Fibroblast of peridontal ligament (primary cell): ENCODE data around the gene BMPR2.
"Not testable (repeated sequence)": the region's sequence is repeated elsewhere in the genome, so short reads cannot be mapped to it uniquely, and the experiment has no call there.

Experiments used
- DNase-seq: peaks from one replicate; pipeline ENCODE4 v3.0.0-alpha.2; 2010; ENCODE audit errors: extremely low read depth

BMPR2 gene

DNA sequence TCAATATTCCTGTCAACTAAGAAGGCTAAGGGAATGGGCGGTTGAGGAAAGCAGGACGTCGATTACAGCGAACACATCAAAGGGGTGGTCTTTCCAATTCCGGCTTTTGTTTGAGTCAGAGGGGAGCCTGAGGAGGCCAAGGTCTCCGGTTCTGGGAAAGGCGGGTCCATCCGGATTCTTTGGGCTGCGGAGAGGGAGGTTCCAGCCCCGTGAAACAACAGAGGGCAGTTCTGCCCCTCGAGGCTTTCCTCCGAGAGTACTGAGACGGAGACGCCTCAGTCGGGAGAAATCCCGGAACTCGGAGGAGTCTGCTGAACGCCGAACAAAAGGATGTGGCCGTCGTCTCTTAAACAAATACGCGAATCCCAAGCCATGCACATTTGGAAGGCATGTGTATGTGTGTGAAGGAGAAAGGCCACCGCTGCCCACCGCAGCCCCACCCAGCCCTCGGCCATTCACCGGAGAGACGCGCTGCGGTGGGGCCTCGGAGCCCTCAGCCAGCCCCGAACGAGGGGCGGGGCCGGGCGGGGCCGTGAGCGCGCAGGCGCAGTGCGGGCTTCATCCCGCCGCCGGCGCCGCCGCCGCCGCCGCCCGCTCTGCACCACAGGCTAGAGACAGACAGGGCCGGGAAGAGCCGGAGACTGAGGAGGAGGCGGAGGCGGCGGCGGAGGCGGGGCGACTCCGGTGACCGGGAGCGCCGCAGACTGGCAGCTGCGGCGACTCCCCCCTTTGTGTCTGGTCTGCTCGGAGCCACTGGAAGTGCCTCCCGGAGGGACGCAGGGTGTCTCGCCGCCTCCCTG, at the start of gene BMPR2:
BMPR2 (plus strand) TSS at position 719 of the 800 bp plus-strand sequence. CDS start 1,148 bp downstream, outside the sequence.
- DNase-seq: peak; percentile 85

GRCh38 chr2:202327858-202328257, 48.3 kb upstream of the BMPR2 start:
- DNase-seq: no peak

DNA sequence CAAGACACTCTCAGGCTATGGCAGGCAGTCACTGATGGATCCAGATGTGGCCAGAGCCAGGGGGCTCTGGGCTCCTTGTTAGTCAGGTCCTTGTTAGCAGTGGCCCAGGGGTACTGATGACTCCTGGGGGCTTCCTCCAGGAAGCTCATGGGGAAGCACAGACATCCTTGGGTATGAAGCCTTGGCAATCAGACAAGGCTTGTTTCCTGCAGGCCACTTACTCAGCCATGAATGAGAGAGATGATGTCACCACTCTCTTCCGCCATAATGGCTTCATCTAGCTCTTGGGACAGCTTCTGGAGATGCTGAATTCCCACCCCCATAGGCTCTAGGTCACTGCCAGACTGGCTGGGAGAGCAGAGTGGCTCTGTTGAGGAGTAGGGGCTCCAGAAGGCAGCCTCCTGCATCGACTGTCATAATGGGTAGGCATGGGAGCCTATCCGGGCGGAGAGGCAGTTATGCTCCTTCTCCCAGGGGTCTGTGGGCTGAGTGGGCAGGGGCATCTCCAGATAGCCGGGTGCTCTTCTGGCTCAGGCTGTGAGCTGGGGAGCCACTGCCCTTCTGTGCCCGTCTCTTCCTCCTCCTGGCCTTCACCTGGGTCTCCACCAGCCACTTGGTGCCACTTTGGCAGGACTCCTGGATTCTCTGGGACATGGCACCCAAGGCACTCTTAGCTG, 40.2 kb upstream of the BMPR2 start:
- DNase-seq: no peak

DNA sequence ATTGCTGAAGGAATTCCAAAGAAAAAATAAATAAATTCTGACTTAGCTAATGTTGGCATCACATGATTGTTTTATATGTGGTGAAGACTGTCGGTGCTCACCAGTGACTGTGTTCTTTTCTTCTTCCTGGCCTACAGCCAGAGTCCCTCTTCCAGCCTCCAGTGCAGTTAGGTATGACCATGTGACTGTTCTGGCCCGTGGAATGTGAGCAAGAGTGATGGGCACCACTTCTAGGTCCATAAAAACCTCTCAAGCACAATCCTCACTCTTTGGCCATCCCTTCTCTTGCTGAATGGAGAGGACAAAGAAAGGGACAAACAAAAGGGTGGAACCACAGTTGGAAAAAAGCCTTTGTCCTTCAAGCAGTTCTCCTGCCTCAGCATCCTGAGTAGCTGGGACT, 39.0 kb upstream of the BMPR2 start:
- DNase-seq: no peak

DNA sequence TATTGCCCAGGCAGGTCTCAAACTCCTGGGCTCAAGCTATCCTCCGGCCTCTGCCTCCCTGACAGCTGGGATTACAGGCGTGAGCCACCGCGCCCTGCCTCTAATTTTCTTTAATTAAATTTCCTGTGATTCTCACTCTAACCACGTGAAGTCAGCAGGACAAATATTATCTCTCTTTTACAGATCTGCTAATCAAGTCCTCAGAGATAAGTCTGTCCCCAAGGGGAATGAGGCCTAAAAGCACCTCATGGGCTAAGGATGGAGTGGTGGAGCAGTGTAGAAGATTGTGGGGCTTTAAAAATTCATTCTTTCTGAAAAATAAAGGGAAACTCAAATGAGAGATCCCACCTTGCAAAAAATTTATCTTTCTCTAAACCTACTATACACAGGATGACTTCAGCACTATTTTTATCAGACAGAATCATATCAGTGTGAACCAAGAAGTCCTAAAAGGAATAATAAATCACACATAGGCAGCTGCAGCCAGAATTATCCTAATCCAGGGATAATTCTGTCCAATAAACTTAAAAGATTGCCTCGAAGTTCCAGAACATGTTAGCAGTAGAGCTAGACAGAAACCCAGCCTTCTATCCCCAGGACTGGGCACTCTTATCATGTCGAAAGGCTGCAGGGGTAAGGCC, 38.3 kb upstream of the BMPR2 start:
- no peak for DNase-seq

DNA sequence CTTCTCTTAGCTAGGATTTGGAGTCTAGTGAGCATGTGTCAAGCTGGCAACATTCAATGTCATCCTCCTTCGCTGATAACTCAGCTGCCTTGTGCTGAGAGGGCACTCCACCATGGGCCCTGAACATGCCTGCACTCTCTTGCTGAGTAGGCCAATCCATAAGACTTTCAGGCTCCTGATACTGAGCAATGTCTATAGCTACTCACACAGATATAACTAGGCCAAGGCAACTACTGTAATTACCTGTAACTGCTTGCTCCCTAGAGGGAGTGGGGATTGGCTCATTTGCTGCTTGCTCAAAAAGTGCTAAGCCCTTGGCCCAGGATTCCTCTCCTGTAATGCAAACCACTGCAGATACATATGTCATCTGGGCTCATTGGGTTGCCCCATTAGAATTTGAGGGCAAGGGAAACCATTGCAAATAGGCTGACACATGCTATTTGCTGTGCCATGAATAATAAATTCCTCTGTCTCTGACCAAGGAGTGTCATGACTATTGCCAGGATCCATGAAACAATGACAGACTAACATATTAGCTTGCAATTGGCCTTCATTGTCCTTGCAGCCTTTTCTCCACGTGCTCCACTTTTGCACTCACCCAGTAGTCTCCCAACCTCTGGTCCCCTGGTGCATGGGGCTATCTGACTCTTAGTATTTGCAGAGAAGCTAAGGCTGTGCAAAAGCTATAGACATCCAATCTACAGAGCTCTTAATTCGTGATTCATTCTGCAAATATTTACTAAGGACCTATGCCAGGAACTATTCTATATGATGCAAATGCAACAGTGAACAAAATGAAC, 36.9 kb upstream of the BMPR2 start:
- peak; percentile 28 for DNase-seq

DNA sequence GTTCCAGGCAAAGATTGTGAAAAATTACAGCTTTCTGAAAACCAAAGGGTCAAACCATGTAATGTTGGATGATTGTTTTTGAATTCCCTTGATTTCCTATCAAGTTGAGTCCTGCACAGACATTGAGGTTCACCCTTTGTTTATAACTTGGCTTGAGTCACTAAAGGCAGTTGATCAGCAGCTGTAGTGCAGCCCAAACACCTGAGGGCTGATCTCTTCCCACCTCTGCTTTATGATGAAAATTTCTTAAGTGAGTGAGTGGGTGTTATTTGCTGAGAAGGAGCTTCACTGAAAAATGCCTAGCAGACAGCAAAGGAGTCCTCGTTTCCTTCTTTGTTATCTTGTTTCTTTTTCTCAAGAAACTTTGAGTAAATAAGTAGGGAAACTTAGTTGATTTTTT, 31.9 kb upstream of the BMPR2 start:
- DNase-seq: no peak

DNA sequence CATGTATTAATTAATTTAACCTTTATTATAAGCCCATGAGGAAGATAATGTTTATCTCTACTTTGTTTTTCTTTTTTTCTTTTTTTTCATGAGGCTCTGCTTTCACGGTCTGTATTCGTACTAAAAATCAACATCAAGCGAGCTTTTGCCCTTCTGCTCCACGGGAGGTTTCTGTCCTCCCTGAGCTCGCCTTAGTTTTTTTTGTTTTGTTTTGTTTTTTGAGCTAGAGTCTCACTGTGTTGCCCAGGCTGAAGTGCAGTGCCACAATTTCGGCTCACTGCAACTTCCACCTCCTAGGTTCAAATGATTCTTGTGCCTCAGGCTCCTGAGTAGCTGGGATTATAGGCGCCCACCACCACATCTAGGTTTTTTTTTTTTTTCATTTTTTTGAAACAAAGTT, 29.9 kb upstream of the BMPR2 start:
- no peak for DNase-seq

GRCh38 chr2:202353430-202353829, 22.7 kb upstream of the BMPR2 start:
- no peak for DNase-seq

DNA sequence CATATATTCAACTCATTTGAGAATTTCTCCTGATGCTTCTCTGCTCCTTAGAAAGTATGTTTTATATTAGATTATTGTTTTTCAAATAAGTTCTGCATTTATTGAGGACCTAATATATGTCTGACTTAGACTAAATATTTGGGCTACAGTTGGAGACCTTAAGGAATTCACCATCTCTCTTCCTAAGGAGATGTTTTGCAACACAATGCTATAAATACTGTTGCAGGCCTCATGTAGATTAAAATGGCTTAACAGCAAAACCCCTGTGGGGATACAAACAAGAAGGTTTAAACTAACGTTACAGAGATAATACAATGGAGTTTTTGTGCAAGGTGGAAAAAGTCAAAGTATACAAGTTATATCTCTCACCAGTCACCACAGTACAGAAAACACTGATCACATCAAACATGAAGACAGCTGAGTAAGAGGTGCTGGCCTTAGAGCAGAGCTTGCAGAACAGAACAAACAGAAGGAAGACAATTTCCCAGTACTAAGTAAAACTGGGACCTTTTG, 20.1 kb upstream of the BMPR2 start:
- DNase-seq: no peak

GRCh38 chr2:202358924-202359323, 17.2 kb upstream of the BMPR2 start:
- not testable (repeated sequence) for DNase-seq

DNA sequence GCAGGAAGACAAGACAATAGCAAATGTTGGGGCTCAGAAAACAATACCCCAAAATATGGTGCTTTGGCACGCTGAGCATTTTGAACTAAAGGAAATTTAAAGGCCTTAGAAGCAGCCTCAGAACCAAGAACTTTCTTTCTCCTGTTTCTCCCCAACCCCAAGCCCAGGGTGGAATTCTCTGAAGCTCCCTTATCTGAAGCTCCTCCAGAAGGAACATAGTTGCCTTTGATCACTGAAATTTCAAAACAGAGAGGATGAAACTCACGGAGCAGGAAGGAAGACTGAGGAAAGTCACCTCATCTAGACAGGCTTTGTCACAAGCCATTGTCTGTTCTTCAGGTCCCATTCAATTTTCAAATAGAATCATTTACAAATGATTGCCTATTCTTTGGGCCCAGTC, 15.5 kb upstream of the BMPR2 start:
- DNase-seq: no peak

GRCh38 chr2:202361108-202361507, 15.0 kb upstream of the BMPR2 start:
- peak; percentile 67 for DNase-seq

GRCh38 chr2:202373490-202373889, 2.6 kb upstream of the BMPR2 start:
- no peak for DNase-seq

- DNase-seq: not testable (repeated sequence)
These were observed 1.7 kb upstream of the BMPR2 start for GRCh38 chr2:202374383-202374782.

- peak; percentile 75 for DNase-seq
These were observed 1.0 kb upstream of the BMPR2 start for GRCh38 chr2:202375033-202375608.

GRCh38 chr2:202376460-202377206, 506 bp downstream of the BMPR2 start:
- peak; percentile 36 for DNase-seq

DNA sequence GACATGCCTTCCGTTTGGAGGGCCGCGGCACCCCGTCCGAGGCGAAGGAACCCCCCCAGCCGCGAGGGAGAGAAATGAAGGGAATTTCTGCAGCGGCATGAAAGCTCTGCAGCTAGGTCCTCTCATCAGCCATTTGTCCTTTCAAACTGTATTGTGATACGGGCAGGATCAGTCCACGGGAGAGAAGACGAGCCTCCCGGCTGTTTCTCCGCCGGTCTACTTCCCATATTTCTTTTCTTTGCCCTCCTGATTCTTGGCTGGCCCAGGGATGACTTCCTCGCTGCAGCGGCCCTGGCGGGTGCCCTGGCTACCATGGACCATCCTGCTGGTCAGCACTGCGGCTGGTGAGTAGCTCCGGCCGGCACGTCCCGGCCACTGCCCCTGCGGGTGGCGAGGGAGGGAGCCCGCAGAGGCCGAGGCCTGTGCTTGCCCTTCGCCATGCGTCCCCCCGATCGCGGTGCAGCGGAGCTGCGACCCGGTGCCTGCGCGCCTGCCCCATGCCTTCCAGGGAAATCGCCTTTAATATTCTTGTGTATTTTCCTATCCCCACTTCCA, 1.2 kb downstream of the BMPR2 start:
- peak; percentile 20 for DNase-seq

DNA sequence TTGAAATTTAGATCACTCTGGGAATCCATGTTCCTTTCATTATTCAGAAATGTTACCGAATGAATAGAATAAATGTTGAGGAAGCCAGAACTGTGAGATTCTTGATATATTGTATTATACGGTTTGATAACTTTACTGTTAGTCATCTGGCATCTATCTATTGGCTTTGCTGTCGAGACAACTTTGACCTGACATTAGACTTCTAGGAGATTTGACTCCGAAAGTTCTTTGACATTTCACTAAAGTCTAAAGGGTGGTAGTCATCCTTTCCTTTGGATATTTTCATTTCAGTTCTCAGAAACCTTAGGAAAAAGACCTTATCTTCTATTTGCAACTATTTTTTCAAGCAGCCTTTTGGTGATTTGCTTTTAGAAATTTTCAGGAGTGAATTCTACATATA, 1.9 kb downstream of the BMPR2 start:
- DNase-seq: peak; percentile 30

DNA sequence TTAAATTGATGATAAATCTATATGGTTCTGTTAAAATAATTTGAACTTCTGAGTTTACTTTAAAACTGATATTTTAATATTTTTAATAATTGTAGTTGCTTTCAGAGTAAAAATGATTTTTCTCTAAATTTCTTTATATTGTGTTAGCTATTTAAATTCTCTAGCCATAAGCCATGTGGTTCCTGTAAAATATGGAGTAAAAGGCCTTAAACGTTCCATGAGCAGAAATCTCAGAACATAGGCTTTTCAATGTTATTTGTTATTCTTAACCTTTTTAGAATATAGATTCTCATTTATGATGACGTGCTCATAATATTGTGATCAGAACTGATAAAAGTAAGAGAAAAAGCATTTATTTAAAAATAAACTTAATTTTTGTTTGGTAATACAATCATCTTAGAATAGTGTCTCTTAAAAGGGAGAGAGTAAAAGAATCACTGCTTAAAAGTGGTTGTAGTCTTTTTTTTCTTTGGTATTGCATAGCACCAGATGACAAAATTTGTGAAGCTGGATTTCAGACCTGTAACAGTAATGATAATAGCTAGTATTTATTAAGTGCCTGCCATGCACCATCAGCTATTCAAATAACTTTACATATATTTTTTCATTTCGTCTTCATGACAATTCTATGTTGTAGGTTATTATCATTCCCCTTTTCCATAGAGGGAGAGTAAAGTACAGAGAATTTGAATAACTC, 2.7 kb downstream of the BMPR2 start:
- DNase-seq: peak; percentile 37
